K562 (cell line): ENCODE measurements around the gene SLC22A23. TPM values are rescaled to one million over a fixed set of nuclear protein-coding genes. Genes with fewer than 3 reads are reported as not detected.

Experiments used
- ATF7 ChIP-seq: fragments of 450-650 bp; IDR thresholded peaks from 2 replicates; pipeline ENCODE4 v1.7.1; 2014; ENCODE audit warnings: mild to moderate bottlenecking, moderate library complexity
- JUN ChIP-seq, 2 experiments: sonication (generic) in 1 of 2; formaldehyde crosslinking in 1 of 2; IDR thresholded peaks; 2 replicates each; pipeline versions ENCODE4 v1.6.1 to v1.8.0; 2012 to 2022; ENCODE audit warnings: borderline replicate concordance in 2 of 2, mild to moderate bottlenecking in 2 of 2, improper control_type of control experiment in 1 of 2, low read depth in 1 of 2, low read length in 1 of 2, missing genetic modification reagents in 1 of 2
- MBD2 ChIP-seq: sonication (generic); IDR thresholded peaks from 2 replicates; pipeline ENCODE4 v1.6.1; 2016; ENCODE audit warnings: low read depth, borderline replicate concordance
- OTX1 ChIP-seq: fragments of 450-650 bp; formaldehyde crosslinking; IDR thresholded peaks from 2 replicates; pipeline ENCODE4 v1.4.0; 2022; ENCODE audit warnings: mild to moderate bottlenecking
- RBM22 ChIP-seq: fragments of 200-400 bp; formaldehyde crosslinking; IDR thresholded peaks from 2 replicates; pipeline ENCODE4 v1.6.1; 2018; ENCODE audit warnings: low read length, low read depth; ENCODE audit not compliant: poor library complexity, severe bottlenecking
- SMAD1 ChIP-seq: fragments of 150-350 bp; IDR thresholded peaks from 2 replicates; pipeline ENCODE4 v1.6.1; 2014; ENCODE audit warnings: low read length, low read depth; ENCODE audit not compliant: partially characterized antibody
- SMARCE1 ChIP-seq: fragments of 450-650 bp; IDR thresholded peaks from 2 replicates; pipeline ENCODE4 v1.7.1; 2016; ENCODE audit warnings: mild to moderate bottlenecking
- STAT5A ChIP-seq: IDR thresholded peaks from 2 replicates; pipeline ENCODE4 v1.6.1; 2012; ENCODE audit warnings: low read length, inconsistent platforms, borderline replicate concordance
- TBL1XR1 ChIP-seq, 2 experiments: IDR thresholded peaks; 2 replicates each; pipeline ENCODE4 v1.6.1; 2012; ENCODE audit warnings: improper control_type of control experiment in 2 of 2, low read length in 2 of 2, mild to moderate bottlenecking in 1 of 2
- TRIM24 ChIP-seq, 2 experiments: fragments of 450-650 bp; IDR thresholded peaks; 2 replicates each; pipeline ENCODE4 v1.6.1; 2016
- XRCC5 ChIP-seq: fragments of 200-400 bp; formaldehyde crosslinking; IDR thresholded peaks from 2 replicates; pipeline ENCODE4 v1.6.1; 2017; ENCODE audit warnings: low read depth, mild to moderate bottlenecking, low read length
- ZNF551 ChIP-seq: fragments of 250-450 bp; sonication (Bioruptor Pico); IDR thresholded peaks from 2 replicates; pipeline ENCODE4 v1.5.0; 2021; ENCODE audit warnings: mild to moderate bottlenecking, moderate library complexity
- ZNF584 ChIP-seq: fragments of 200-800 bp; sonication (Bioruptor generic); IDR thresholded peaks from 2 replicates; pipeline ENCODE4 v1.6.1; 2016; ENCODE audit warnings: low read depth, mild to moderate bottlenecking, missing genetic modification characterization, missing compliant biosample characterization
- ZNF586 ChIP-seq: fragments of 450-650 bp; formaldehyde crosslinking; conservative IDR thresholded peaks from 2 replicates; pipeline ENCODE4 v1.4.0; 2020; ENCODE audit warnings: mild to moderate bottlenecking, moderate library complexity
- polyA plus RNA-seq, 8 experiments: library from polyadenylated mRNA; depleted of rRNA in 4 of 8; stranded (reverse) in 5 of 8; unstranded in 3 of 8; fragments of >200 nt; fragmentation: Nextera tagmentation in 2 of 8; fragmentation: Illumina TruSeq in 1 of 8; extraction: Ambion mirVana in 2 of 8; extraction: Trizol in 1 of 8; gene quantifications; 2 replicates each; pipeline versions ENCODE4 v1.2.1 to v1.2.3, GENCODE V29; 2011 to 2014; ENCODE audit warnings: inconsistent platforms in 1 of 8, missing spikeins in 1 of 8
- total RNA-seq, 7 experiments: library from RNA; depleted of rRNA in 6 of 7; stranded (reverse); fragments of >200 nt in 6 of 7; fragmentation: Illumina TruSeq in 2 of 7; extraction: Trizol in 2 of 7; gene quantifications; 2 replicates each; pipeline versions ENCODE4 v1.2.1 to v1.2.3, GENCODE V29; 2011 to 2021; ENCODE audit warnings: low replicate concordance in 1 of 7
- TF ChIP-seq, protein P1 (sequence below), 2 experiments: fragments of 450-650 bp; IDR thresholded peaks; 2 replicates each; pipeline ENCODE4 v1.6.1; 2016; ENCODE audit warnings: mild to moderate bottlenecking in 2 of 2, borderline replicate concordance in 1 of 2, low read depth in 1 of 2, moderate library complexity in 1 of 2
- TF ChIP-seq, protein P2 (sequence below): IDR thresholded peaks from 2 replicates; pipeline ENCODE4 v1.6.1; 2014; ENCODE audit warnings: antibody characterized with exemption

Gene SLC22A23
- total and polyA plus RNA-seq, 9 of the 15 experiments (the other 6 are each of a cell fraction or from before 2014, with no cell fraction given) = 0.30 to 8.7 (median 2.5) TPM

DNA sequence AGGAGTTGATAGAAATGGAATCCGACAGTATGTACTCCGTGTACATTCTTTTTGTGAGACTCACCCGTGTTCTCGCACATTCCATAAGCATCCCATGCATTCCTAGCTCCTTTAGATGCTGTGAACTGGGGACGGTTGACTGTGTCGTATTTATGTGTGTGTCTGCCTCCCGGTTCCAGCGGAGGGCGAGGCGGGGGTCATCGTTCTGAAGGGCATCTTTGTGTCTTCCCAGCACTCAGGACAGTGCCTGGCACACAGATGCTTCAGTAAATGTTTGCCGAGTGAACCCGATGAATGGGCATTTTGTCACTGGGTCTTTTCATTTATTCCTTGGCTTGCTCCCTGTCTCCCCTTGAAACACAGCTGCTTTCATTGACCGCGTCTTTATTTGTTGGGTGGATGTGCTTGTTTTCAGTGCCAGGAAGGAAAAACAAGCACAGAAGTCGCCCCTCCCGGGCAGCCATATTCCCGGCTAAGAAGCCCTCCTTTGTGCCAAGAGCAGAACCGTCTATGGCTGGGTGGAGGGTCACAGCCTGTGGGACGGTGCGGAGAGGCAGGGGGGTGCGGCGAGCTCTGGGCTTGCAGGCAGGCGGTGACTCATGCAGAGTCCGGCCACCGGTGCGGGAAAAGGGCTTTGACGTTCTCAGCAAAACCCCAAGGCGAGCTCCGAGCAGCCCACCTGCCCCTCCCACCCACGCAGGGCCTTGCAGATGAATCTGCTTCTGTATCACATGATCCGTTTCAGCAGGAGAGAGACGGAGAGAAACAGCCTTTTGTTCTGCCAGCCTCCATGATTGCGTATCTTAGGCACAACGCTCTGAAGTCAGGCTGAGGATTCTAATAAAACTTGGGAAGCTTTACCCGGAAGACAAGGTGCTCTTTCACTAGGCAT is 209.3 kb downstream of the SLC22A23 start (continued):
- TF ChIP-seq, protein P1, sequence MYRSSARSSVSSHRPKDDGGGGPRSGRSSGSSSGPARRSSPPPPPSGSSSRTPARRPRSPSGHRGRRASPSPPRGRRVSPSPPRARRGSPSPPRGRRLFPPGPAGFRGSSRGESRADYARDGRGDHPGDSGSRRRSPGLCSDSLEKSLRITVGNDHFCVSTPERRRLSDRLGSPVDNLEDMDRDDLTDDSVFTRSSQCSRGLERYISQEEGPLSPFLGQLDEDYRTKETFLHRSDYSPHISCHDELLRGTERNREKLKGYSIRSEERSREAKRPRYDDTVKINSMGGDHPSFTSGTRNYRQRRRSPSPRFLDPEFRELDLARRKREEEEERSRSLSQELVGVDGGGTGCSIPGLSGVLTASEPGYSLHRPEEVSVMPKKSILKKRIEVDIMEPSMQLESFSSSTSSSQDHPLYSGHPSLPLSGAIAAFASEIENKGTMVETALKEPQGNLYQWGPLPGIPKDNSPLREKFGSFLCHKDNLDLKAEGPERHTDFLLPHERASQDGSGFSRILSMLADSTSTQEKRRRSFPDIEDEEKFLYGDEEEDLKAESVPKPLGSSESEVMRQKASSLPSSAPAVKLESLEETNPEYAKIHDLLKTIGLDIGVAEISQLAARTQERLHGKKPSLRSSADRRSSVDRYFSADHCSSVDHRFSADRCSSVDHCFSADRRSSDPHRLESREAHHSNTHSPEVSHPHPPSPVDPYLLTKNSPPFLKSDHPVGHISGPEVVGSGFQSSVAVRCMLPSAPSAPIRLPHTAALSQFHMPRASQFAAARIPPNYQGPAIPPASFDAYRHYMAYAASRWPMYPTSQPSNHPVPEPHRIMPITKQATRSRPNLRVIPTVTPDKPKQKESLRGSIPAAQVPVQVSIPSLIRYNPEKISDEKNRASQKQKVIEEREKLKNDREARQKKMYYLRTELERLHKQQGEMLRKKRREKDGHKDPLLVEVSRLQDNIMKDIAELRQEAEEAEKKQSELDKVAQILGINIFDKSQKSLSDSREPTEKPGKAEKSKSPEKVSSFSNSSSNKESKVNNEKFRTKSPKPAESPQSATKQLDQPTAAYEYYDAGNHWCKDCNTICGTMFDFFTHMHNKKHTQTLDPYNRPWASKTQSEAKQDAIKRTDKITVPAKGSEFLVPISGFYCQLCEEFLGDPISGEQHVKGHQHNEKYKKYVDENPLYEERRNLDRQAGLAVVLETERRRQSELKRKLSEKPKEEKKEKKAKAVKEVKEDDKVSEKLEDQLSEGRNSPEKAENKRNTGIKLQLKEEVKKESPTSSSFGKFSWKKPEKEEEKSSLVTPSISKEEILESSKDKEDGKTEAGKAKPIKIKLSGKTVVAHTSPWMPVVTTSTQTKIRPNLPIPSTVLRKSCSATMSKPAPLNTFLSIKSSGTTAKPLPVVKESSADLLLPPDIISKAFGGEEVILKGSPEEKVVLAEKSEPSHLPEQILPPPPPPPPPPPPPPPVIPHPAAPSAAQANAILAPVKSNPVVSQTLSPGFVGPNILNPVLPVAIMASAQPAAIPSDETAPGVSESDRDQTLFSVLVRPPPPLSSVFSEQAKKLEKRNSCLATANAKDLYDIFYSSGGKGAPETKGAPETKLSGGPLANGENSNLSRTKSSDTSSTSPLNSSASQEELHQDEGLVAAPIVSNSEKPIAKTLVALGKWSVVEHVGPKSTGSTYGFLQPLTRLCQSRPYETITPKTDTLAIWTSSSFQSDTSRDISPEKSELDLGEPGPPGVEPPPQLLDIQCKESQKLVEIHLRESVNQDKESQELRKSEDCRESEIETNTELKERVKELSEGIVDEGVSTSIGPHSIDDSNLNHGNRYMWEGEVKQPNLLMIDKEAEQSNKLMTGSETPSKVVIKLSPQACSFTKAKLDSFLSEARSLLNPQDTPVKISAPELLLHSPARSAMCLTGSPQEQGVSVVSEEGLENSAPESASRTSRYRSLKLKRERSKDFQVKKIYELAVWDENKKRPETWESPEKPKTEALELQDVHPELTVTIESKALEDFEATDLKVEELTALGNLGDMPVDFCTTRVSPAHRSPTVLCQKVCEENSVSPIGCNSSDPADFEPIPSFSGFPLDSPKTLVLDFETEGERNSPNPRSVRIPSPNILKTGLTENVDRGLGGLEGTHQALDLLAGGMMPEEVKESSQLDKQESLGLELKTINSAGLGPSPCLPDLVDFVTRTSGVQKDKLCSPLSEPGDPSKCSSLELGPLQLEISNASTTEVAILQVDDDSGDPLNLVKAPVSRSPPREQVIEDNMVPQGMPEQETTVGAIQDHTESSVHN (IDR thresholded peaks at IDR 0.05; ENCODE audit: borderline replicate concordance in 1 of 2, low read depth in 1 of 2) = no peak
- TF ChIP-seq ZNF584 (CRISPR knock-in tag) (no peak), ZNF586 (CRISPR knock-in tag) (no peak), STAT5A (no peak), SMAD1 (no peak), XRCC5 (no peak), TBL1XR1 (IDR thresholded peaks at IDR 0.05; ENCODE audit: low read length in 2 of 2) (no peak), MBD2 (no peak), SMARCE1 (peak; percentile 71), OTX1 (CRISPR knock-in tag) (no peak), RBM22 (no peak), TRIM24 (IDR thresholded peaks at IDR 0.05) (no peak), ZNF551 (CRISPR knock-in tag) (no peak), ATF7 (peak; percentile 51; the same call in 1 of the 2 replicates), JUN (IDR thresholded peaks at IDR 0.05; ENCODE audit: borderline replicate concordance, low read depth, low read length) (peak; percentile 82; the same call in 1 of the 2 replicates), JUN (CRISPR knock-in tag; IDR thresholded peaks at IDR 0.05; ENCODE audit: borderline replicate concordance) (no peak)
- TF ChIP-seq, protein P2, sequence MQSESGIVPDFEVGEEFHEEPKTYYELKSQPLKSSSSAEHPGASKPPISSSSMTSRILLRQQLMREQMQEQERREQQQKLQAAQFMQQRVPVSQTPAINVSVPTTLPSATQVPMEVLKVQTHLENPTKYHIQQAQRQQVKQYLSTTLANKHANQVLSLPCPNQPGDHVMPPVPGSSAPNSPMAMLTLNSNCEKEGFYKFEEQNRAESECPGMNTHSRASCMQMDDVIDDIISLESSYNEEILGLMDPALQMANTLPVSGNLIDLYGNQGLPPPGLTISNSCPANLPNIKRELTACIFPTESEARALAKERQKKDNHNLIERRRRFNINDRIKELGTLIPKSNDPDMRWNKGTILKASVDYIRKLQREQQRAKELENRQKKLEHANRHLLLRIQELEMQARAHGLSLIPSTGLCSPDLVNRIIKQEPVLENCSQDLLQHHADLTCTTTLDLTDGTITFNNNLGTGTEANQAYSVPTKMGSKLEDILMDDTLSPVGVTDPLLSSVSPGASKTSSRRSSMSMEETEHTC = peak; percentile 65; the same call in 1 of the 2 replicates
